Gastrocnemius medialis (tissue), 4 donors: ENCODE measurements around the gene LUZP2. TPM values are rescaled to one million over a fixed set of nuclear protein-coding genes. Genes with fewer than 3 reads are reported as not detected.

Source experiments
- ATAC-seq, 2 donors: fragments of 150-250 bp; one replicate each; pipeline ENCODE4 v1.9.1; 2016
- DNase-seq, 2 donors: peaks; one replicate each; pipeline ENCODE4 v3.0.0-alpha.2; 2019
- H3K27ac ChIP-seq, 4 donors: fragments of 200-600 bp; sonication (generic); 1 replicate in 1 of 4; 2 replicates in 3 of 4; pipeline ENCODE4 v1.5.1; 2016 to 2018; ENCODE audit warnings: mild to moderate bottlenecking in 2 of 4, moderate library complexity in 1 of 4
- H3K27me3 ChIP-seq, 3 donors: fragments of 200-600 bp; sonication (generic) in 2 of 3; 1 replicate in 1 of 3; 2 replicates in 2 of 3; pipeline versions ENCODE4 v1.5.1 to v1.6.0; 2016 to 2019; ENCODE audit warnings: mild to moderate bottlenecking in 1 of 3, moderate library complexity in 1 of 3
- H3K36me3 ChIP-seq, 2 donors: fragments of 200-600 bp; sonication (generic) in 1 of 2; one replicate each; pipeline ENCODE4 v1.5.1; 2017 to 2018
- H3K4me1 ChIP-seq, 2 donors: fragments of 200-600 bp; sonication (generic) in 1 of 2; one replicate each; pipeline ENCODE4 v1.5.1; 2016 to 2017; ENCODE audit warnings: mild to moderate bottlenecking in 2 of 2
- H3K4me3 ChIP-seq, 4 donors: fragments of 200-600 bp; sonication (generic) in 3 of 4; 1 replicate in 1 of 4; 2 replicates in 3 of 4; pipeline ENCODE4 v1.5.1; 2016 to 2019; ENCODE audit warnings: mild to moderate bottlenecking in 2 of 4
- H3K9me3 ChIP-seq, 3 donors: fragments of 200-600 bp; sonication (generic) in 2 of 3; 1 replicate in 1 of 3; 2 replicates in 2 of 3; pipeline ENCODE4 v1.5.1; 2016 to 2019
- CTCF ChIP-seq, 5 experiments: fragments of 450-650 bp in 3 of 5; fragments of 200-600 bp in 2 of 5; sonication (generic) in 2 of 5; IDR thresholded peaks in 4 of 5; conservative IDR thresholded peaks in 1 of 5; 1 replicate in 4 of 5; 2 replicates in 1 of 5; pipeline ENCODE4 v1.5.1; 2016 to 2019; ENCODE audit warnings: antibody characterized with exemption in 5 of 5, mild to moderate bottlenecking in 3 of 5, moderate library complexity in 3 of 5
- POLR2A ChIP-seq, 2 donors: fragments of 450-650 bp; IDR thresholded peaks; one replicate each; pipeline ENCODE4 v1.6.1; 2017; ENCODE audit warnings: antibody characterized with exemption in 2 of 2, mild to moderate bottlenecking in 2 of 2, moderate library complexity in 2 of 2
- in situ Hi-C, 4 donors: fragments of 200-750 bp; cut with MboI; loops; one replicate each; pipeline versions ENCODE4 v1.15.0 to v1.8.0; 2017; ENCODE audit warnings: low sequenced_read_pairs in 4 of 4
- intact Hi-C: fragments of 100-400 bp; cut with DNase I; formaldehyde crosslinking; loops from one replicate; pipeline ENCODE4 v1.15.1; 2023; ENCODE audit warnings: low total_unique reads
- total RNA-seq, 4 donors: library from RNA; depleted of rRNA; stranded (reverse); fragments of >200 nt; gene quantifications; one replicate each; pipeline versions ENCODE4 v1.1.0 to v1.2.3, GENCODE V29; 2016

The LUZP2 gene
- total RNA-seq, 4 donors from 2014 or later, result not detected

DNA sequence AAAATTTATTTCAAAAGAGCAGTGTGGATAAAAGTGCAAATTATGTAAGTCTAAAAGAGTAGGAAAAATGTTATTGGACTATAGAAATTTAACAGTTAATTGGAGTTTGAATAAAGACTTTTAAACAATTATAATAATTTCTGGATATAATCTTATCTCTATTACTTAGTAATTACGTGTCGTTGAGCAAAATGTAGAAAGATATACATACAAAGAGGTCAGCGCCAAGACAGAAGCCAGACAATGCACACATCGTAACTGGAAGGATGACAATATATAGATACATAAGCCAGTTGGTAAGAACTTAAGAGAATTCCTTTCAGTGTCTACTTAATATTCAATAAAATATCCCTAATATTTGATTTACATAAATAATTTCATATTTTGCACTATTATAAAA, 157.0 kb downstream of the LUZP2 start:
- H3K27me3 ChIP-seq, result no peaks in the 10 kb centered on the region
- ATAC-seq, result no peak

DNA sequence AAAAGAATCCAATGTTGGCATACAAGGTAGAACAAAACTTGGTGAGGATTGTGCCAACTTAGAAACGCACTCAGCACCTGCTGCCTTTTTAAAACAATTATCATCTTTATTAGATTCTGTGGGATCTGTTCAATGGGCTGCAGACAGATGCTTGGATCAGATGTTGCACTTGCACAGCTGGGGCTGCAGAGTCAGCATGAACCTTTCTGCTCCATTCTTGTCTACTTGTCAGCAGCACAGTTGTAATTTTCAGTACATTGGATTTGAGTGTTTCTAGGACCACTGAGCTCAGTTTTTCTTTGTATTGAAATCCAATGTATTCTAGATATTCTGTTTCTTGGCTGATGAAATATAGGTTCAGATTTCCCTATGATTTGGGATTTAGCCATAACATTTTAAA, 164.5 kb downstream of the LUZP2 start:
- intact Hi-C loops, result no loop called here
- no peaks in the 10 kb centered on the region for H3K27me3 ChIP-seq
- in situ Hi-C loops, result no loop called here
- ATAC-seq (no peak), DNase-seq (no peak)
- no peak overlapping the region for H3K27ac ChIP-seq
- no peaks in the 10 kb centered on the region for H3K4me1 ChIP-seq
- H3K4me3 ChIP-seq, result no peak overlapping the region
- no peak for TF ChIP-seq CTCF (IDR thresholded peaks at IDR 0.05 in 4 of 5, conservative IDR thresholded peaks at IDR 0.05 in 1 of 5)
- no peak for TF ChIP-seq POLR2A (IDR thresholded peaks at IDR 0.05)
- no peaks in the 10 kb centered on the region for H3K36me3 ChIP-seq
- H3K9me3 ChIP-seq, result no peaks in the 10 kb centered on the region

More for the DNA sequence above, 157.0 kb downstream of the LUZP2 start:
- no peaks in the 10 kb centered on the region for H3K36me3 ChIP-seq
- H3K9me3 ChIP-seq, result no peaks in the 10 kb centered on the region
- H3K4me3 ChIP-seq, result no peak overlapping the region
- DNase-seq, result no peak
- no peak overlapping the region for H3K27ac ChIP-seq
- intact Hi-C loops (no loop called here), in situ Hi-C loops (no loop called here)
- H3K4me1 ChIP-seq, result no peaks in the 10 kb centered on the region
- TF ChIP-seq POLR2A (IDR thresholded peaks at IDR 0.05) (no peak), CTCF (IDR thresholded peaks at IDR 0.05 in 4 of 5, conservative IDR thresholded peaks at IDR 0.05 in 1 of 5) (no peak)

GRCh38 chr11:24664399-24664798, 167.5 kb downstream of the LUZP2 start:
- no peak for TF ChIP-seq CTCF (IDR thresholded peaks at IDR 0.05 in 4 of 5, conservative IDR thresholded peaks at IDR 0.05 in 1 of 5)
- no peak for TF ChIP-seq POLR2A (IDR thresholded peaks at IDR 0.05)
- Histone ChIP-seq H3K36me3 (no peaks in the 10 kb centered on the region), H3K4me1 (no peaks in the 10 kb centered on the region), H3K27ac (no peak overlapping the region), H3K4me3 (no peak overlapping the region), H3K27me3 (no peaks in the 10 kb centered on the region), H3K9me3 (no peaks in the 10 kb centered on the region)
- in situ Hi-C loops, result no loop called here
- DNase-seq (no peak), ATAC-seq (no peak)
- intact Hi-C loops, result no loop called here

DNA sequence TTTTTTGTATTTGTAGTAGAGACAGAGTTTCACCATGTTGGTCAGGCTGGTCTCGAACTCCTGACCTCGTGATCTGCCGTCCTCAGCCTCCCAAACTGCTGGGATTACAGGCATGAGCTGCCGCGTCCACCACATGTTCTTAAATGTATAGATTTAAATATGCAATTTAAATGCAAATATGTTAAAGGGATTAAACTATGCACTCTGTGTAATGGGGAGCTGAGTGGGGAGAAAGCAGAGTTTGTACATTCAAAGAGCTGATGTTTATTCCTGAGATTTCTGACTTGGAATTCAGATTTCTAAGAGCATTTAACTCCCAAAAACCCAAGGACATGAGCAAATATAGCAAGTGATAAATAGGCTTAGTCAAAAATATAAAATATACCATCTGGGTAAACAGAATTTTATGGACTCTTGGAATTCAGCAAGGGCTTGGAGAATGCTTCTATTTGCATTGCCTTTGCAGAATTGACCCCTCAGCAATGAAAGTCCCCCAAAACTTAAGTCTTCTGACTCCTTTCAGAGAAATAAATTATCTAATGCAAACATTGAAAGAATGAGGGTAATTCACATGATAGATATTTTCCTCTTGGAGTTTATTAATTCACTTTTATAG, 170.6 kb downstream of the LUZP2 start:
- intact Hi-C loops (no loop called here), in situ Hi-C loops (no loop called here)
- TF ChIP-seq CTCF (IDR thresholded peaks at IDR 0.05 in 4 of 5, conservative IDR thresholded peaks at IDR 0.05 in 1 of 5), result no peak
- TF ChIP-seq POLR2A (IDR thresholded peaks at IDR 0.05), result no peak

More for the DNA sequence above, 170.6 kb downstream of the LUZP2 start:
- Histone ChIP-seq H3K4me1 (no peaks in the 10 kb centered on the region), H3K4me3 (no peak overlapping the region), H3K9me3 (no peaks in the 10 kb centered on the region), H3K27ac (no peak overlapping the region), H3K27me3 (no peaks in the 10 kb centered on the region), H3K36me3 (no peaks in the 10 kb centered on the region)
- DNase-seq, result no peak
- no peak for ATAC-seq
